ENCODE results near the gene CHFR.
"Not testable (repeated sequence)": the region's sequence is repeated elsewhere in the genome, so short reads cannot be mapped to it uniquely, and the experiment has no call there.

Gene CHFR

DNA sequence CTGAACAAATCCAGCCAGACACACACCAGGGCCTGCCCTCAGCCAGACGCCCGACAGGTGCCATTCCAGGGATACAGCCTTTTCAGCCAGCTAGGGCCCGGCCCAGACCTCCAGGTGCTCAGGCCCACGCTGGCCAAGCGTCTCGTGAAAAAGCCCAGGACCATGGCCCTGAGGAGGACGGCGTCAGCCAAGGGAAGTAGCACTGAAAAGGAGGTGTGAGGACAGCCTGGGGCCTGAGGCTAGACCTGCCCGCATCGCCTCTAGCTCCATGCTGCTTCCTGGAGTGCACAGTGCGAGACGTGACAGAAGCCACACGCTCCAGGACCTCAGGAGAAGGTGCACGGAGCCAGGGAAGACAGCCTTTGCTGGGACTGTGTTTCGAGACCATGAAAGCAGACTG lies 88.6 kb downstream of the CHFR start:
- Histone ChIP-seq H3K9me3 (no peaks in the 10 kb centered on the region), H3K9ac (no peak overlapping the region), H3K4me1 (no peaks in the 10 kb centered on the region), H4K20me1 (peaks cover 29% of the 10 kb centered on the region), H3K27me3 (no peaks in the 10 kb centered on the region), H3K27ac (no peak overlapping the region), H3K4me3 (no peak overlapping the region), H3K36me3 (peaks cover 99% of the 10 kb centered on the region), H3K4me2 (no peak overlapping the region)
- no peak for TF ChIP-seq Cebpa-rat (IDR thresholded peaks at IDR 0.05)

GRCh38 chr12:132797820-132798570 lies 89.4 kb downstream of the CHFR start:
- TF ChIP-seq Cebpa-rat (IDR thresholded peaks at IDR 0.05) = no peak
- Histone ChIP-seq H3K4me1 (no peaks in the 10 kb centered on the region), H3K4me3 (no peak overlapping the region), H3K27ac (no peak overlapping the region), H3K9ac (no peak overlapping the region), H4K20me1 (peaks cover 24% of the 10 kb centered on the region), H3K9me3 (no peaks in the 10 kb centered on the region), H3K4me2 (no peak overlapping the region), H3K36me3 (peaks cover 95% of the 10 kb centered on the region), H3K27me3 (no peaks in the 10 kb centered on the region)

DNA sequence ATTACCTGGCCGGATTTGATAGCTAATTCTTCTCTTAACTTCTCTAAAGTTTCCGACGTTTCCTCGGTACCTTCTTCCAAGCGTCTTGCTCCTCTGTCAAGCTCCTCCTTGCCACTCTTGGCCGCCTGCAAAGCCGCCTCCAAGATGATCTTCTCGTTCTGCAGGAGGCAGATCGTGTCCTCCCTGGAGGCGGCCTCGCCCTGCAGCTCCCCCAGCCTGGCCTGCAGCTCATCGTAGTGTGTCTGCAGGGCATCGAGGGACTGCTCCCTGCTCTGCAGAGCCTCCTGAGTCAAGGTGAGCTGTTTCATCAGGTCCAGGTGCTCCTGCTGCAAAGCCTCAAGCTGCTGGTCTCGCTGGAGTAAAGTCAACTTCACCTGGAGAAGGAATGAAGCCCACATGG lies 91.6 kb downstream of the CHFR start:
- peaks cover 41% of the 10 kb centered on the region for H4K20me1 ChIP-seq
- H3K9me3 ChIP-seq = no peaks in the 10 kb centered on the region
- H3K36me3 ChIP-seq = peaks cover 95% of the 10 kb centered on the region
- no peak overlapping the region for H3K27ac ChIP-seq
- no peak for TF ChIP-seq Cebpa-rat (IDR thresholded peaks at IDR 0.05)
- H3K4me3 ChIP-seq = no peak overlapping the region
- H3K9ac ChIP-seq = no peak overlapping the region
- H3K4me1 ChIP-seq = no peaks in the 10 kb centered on the region
- no peak overlapping the region for H3K4me2 ChIP-seq
- H3K27me3 ChIP-seq = no peaks in the 10 kb centered on the region

- not testable (repeated sequence) for H3K4me1 ChIP-seq, H3K9ac ChIP-seq, H3K4me2 ChIP-seq, H3K4me3 ChIP-seq, H3K27ac ChIP-seq, H3K27me3 ChIP-seq, H3K9me3 ChIP-seq
- Histone ChIP-seq H3K36me3 (peaks cover 88% of the 10 kb centered on the region), H4K20me1 (peaks cover 51% of the 10 kb centered on the region)
Observed at GRCh38 chr12:132791940-132792339, 95.5 kb downstream of the CHFR start.

DNA sequence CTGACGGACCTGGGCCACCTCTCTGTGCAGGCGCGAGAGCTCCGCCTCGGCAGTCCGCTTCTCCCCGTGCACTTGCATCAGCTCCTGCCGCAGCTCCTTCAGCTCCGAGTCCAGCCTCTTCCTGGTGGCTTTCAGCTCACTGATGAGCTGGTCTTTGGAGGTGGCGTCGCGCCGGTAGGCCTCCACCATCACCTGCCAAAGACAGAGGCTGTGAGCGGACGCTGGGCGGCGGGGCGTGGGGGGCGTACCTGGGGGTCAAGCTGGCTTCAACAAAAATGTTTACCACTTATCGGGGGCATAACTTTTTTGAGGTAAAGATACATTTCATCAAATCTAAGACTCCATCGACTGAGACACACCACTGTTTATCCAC lies 98.3 kb downstream of the CHFR start:
- no peak overlapping the region for H3K27ac ChIP-seq
- TF ChIP-seq Cebpa-rat (IDR thresholded peaks at IDR 0.05) = no peak
- peaks cover 61% of the 10 kb centered on the region for H4K20me1 ChIP-seq
- H3K4me1 ChIP-seq = no peaks in the 10 kb centered on the region
- H3K36me3 ChIP-seq = peaks cover 88% of the 10 kb centered on the region
- H3K9me3 ChIP-seq = no peaks in the 10 kb centered on the region
- no peak overlapping the region for H3K4me3 ChIP-seq
- no peak overlapping the region for H3K9ac ChIP-seq
- H3K27me3 ChIP-seq = no peaks in the 10 kb centered on the region
- no peak overlapping the region for H3K4me2 ChIP-seq

- peaks cover 59% of the 10 kb centered on the region for H4K20me1 ChIP-seq
- no peak overlapping the region for H3K9ac ChIP-seq
- no peak for TF ChIP-seq Cebpa-rat (IDR thresholded peaks at IDR 0.05)
- no peaks in the 10 kb centered on the region for H3K9me3 ChIP-seq
- H3K36me3 ChIP-seq = peaks cover 88% of the 10 kb centered on the region
- H3K27me3 ChIP-seq = no peaks in the 10 kb centered on the region
- no peak overlapping the region for H3K4me2 ChIP-seq
- no peak overlapping the region for H3K4me3 ChIP-seq
- no peak overlapping the region for H3K27ac ChIP-seq
- H3K4me1 ChIP-seq = no peaks in the 10 kb centered on the region
Observed at GRCh38 chr12:132788375-132789098, 98.9 kb downstream of the CHFR start.

DNA sequence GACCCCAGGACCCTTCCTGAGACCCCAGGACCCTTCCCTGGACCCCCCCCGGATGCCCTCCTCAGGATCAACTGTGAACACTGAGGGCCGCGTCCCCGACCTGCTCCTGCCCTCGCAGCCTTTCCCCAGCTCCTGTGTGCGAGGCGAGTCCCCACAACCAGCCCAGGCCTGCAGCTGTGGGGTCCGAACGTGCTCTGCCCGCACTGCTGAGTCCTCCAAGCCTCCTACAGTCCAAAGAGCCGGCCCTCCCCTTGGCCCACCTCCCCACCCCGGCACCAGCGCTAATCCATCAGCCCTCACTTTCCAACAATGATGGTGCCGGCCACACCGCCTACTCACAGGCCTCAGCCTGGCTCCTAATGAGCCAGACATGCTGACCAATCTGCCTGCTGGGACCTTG lies 99.5 kb downstream of the CHFR start:
- no peak overlapping the region for H3K9ac ChIP-seq
- H3K27ac ChIP-seq = no peak overlapping the region
- no peak for TF ChIP-seq Cebpa-rat (IDR thresholded peaks at IDR 0.05)
- peaks cover 93% of the 10 kb centered on the region for H3K36me3 ChIP-seq
- H3K27me3 ChIP-seq = no peaks in the 10 kb centered on the region
- H4K20me1 ChIP-seq = peaks cover 58% of the 10 kb centered on the region
- no peak overlapping the region for H3K4me2 ChIP-seq
- H3K4me1 ChIP-seq = no peaks in the 10 kb centered on the region
- no peak overlapping the region for H3K4me3 ChIP-seq
- H3K9me3 ChIP-seq = no peaks in the 10 kb centered on the region

- no peak for TF ChIP-seq Cebpa-rat (IDR thresholded peaks at IDR 0.05)
- no peaks in the 10 kb centered on the region for H3K27me3 ChIP-seq
- no peak overlapping the region for H3K27ac ChIP-seq
- no peak overlapping the region for H3K9ac ChIP-seq
- peaks cover 93% of the 10 kb centered on the region for H3K36me3 ChIP-seq
- H3K4me1 ChIP-seq = no peaks in the 10 kb centered on the region
- H3K4me3 ChIP-seq = no peak overlapping the region
- no peak overlapping the region for H3K4me2 ChIP-seq
- peaks cover 54% of the 10 kb centered on the region for H4K20me1 ChIP-seq
- no peaks in the 10 kb centered on the region for H3K9me3 ChIP-seq
Observed at GRCh38 chr12:132786192-132786591, 101.2 kb downstream of the CHFR start.

GRCh38 chr12:132784580-132784979 lies 102.8 kb downstream of the CHFR start:
- peaks cover 93% of the 10 kb centered on the region for H3K36me3 ChIP-seq
- TF ChIP-seq Cebpa-rat (IDR thresholded peaks at IDR 0.05) = no peak
- no peaks in the 10 kb centered on the region for H3K4me1 ChIP-seq
- H3K27ac ChIP-seq = no peak overlapping the region
- H3K9me3 ChIP-seq = no peaks in the 10 kb centered on the region
- H4K20me1 ChIP-seq = peaks cover 45% of the 10 kb centered on the region
- H3K27me3 ChIP-seq = no peaks in the 10 kb centered on the region
- H3K4me3 ChIP-seq = no peak overlapping the region
- H3K9ac ChIP-seq = no peak overlapping the region
- no peak overlapping the region for H3K4me2 ChIP-seq

GRCh38 chr12:132783917-132784531 lies 103.4 kb downstream of the CHFR start:
- TF ChIP-seq Cebpa-rat (IDR thresholded peaks at IDR 0.05) = no peak
- no peak overlapping the region for H3K9ac ChIP-seq
- H3K4me2 ChIP-seq = no peak overlapping the region
- H3K36me3 ChIP-seq = peaks cover 93% of the 10 kb centered on the region
- H3K27ac ChIP-seq = no peak overlapping the region
- no peaks in the 10 kb centered on the region for H3K4me1 ChIP-seq
- no peaks in the 10 kb centered on the region for H3K9me3 ChIP-seq
- peaks cover 45% of the 10 kb centered on the region for H4K20me1 ChIP-seq
- no peak overlapping the region for H3K4me3 ChIP-seq
- no peaks in the 10 kb centered on the region for H3K27me3 ChIP-seq

All from BLaER1 (cell line).